ENCODE data around the gene ADAMTS2.

GRCh38 chr5:179160584-179160983 lies 184.7 kb downstream of the ADAMTS2 start:
- TF ChIP-seq POLR2AphosphoS5 (IDR thresholded peaks at IDR 0.05; ENCODE audit: borderline replicate concordance, low read depth, low read length), result no peak
- TF ChIP-seq EZH2 (IDR thresholded peaks at IDR 0.05), result no peak
- no peak for TF ChIP-seq FOXP2 (optimal IDR thresholded peaks at IDR 0.05; ENCODE audit: control extremely low read depth, extremely low read length, insufficient read depth)
